HepG2 (cell line): Measurements from ENCODE around the gene TP63. TPM values are rescaled to one million over a fixed set of nuclear protein-coding genes. Genes with fewer than 3 reads are reported as not detected.
"Not testable (repeated sequence)": the region's sequence is repeated elsewhere in the genome, so short reads cannot be mapped to it uniquely, and the experiment has no call there.

Source experiments
- ATAC-seq: fragments of 200-7000 bp; cut with Tn5 transposase; 3 replicates; pipeline ENCODE4 v1.9.1; 2020; ENCODE audit warnings: mild to moderate bottlenecking, moderate library complexity
- BruUV-seq: library from RNA; stranded (reverse); fragments of 400-500 nt; replicated peaks from 2 replicates; lab custom pipeline; 2021; lab: Mats Ljungman, UMichigan
- CTCF ChIA-PET: fragments of 300-600 bp; formaldehyde crosslinking; extraction: SDS; loops from one replicate; lab custom pipeline; 2021; ENCODE audit warnings: low total read pairs, inconsistent platforms, low intra/inter-chr PET ratio; lab: Yijun Ruan, JAX
- POLR2A ChIA-PET: fragments of 350-600 bp; sonication (Branson Sonifier 250); formaldehyde crosslinking; loops from one replicate; lab custom pipeline; 2020; ENCODE audit warnings: antibody characterized with exemption, inconsistent platforms; lab: Yijun Ruan, JAX
- DNase-seq: peaks from one replicate; pipeline ENCODE4 v3.0.0-alpha.2; 2015; ENCODE audit warnings: low spot score
- FAIRE-seq: peaks from 3 replicates; lab custom pipeline; 2011; peaks lifted over from hg19 to GRCh38; lab: Jason Lieb, UNC
- H2AFZ ChIP-seq: one replicate; pipeline ENCODE4 v1.6.1; 2011; ENCODE audit warnings: low read length, inconsistent platforms
- H3K27ac ChIP-seq: fragments of 300-600 bp; 3 replicates; pipeline ENCODE4 v1.8.0; 2011; ENCODE audit warnings: mixed run types, mild to moderate bottlenecking, mixed read lengths, low read length, inconsistent platforms; ENCODE audit not compliant: insufficient read depth; ENCODE audit errors: extremely low read length
- H3K27me3 ChIP-seq, 2 experiments: fragments of 200-600 bp in 1 of 2; 2 replicates in 1 of 2; 3 replicates in 1 of 2; pipeline versions ENCODE4 v1.6.0 to v1.8.0; 2011; ENCODE audit warnings: low read length in 2 of 2, mild to moderate bottlenecking in 2 of 2, moderate library complexity in 2 of 2, inconsistent platforms in 1 of 2; ENCODE audit not compliant: insufficient read depth in 2 of 2, control insufficient read depth in 1 of 2
- H3K36me3 ChIP-seq, 2 experiments: fragments of 200-600 bp in 1 of 2; replicated peaks in 1 of 2; 2 replicates in 1 of 2; 3 replicates in 1 of 2; pipeline versions ENCODE4 v1.5.1 to v1.8.0; 2011; ENCODE audit warnings: low read length in 2 of 2, inconsistent platforms in 1 of 2; ENCODE audit not compliant: insufficient read depth in 2 of 2, control insufficient read depth in 1 of 2
- H3K4me1 ChIP-seq: 2 replicates; pipeline ENCODE4 v1.5.1; 2012; ENCODE audit warnings: low read length, inconsistent platforms; ENCODE audit not compliant: insufficient read depth
- H3K4me2 ChIP-seq: 2 replicates; pipeline ENCODE4 v1.6.0; 2011; ENCODE audit warnings: low read depth, low read length, inconsistent platforms
- H3K4me3 ChIP-seq, 3 experiments: fragments of 200-600 bp in 1 of 3; sonication (generic), shearing (Covaris generic) in 1 of 3; replicated peaks in 1 of 3; 2 replicates each; pipeline ENCODE4 v1.5.1; 2011 to 2016; ENCODE audit warnings: low read length in 3 of 3, inconsistent platforms in 2 of 3, low read depth in 2 of 3, mild to moderate bottlenecking in 2 of 3, control low read depth in 1 of 3, mixed read lengths in 1 of 3; ENCODE audit not compliant: insufficient read depth in 1 of 3
- H3K79me2 ChIP-seq: one replicate; pipeline ENCODE4 v1.6.1; 2011; ENCODE audit warnings: low read length, inconsistent platforms; ENCODE audit not compliant: insufficient read depth
- H3K9ac ChIP-seq: 2 replicates; pipeline ENCODE4 v1.6.0; 2011; ENCODE audit warnings: mild to moderate bottlenecking, low read depth, low read length, inconsistent platforms; ENCODE audit not compliant: insufficient read depth
- H3K9me3 ChIP-seq: 2 replicates; pipeline ENCODE4 v1.5.1; 2012; ENCODE audit warnings: mild to moderate bottlenecking, low read length
- H4K20me1 ChIP-seq: 2 replicates; pipeline ENCODE4 v1.6.0; 2011; ENCODE audit warnings: inconsistent platforms, mild to moderate bottlenecking, low read length, moderate library complexity; ENCODE audit not compliant: insufficient read depth
- GFI1 ChIP-seq: sonication (generic); formaldehyde crosslinking; IDR thresholded peaks from 2 replicates; pipeline ENCODE4 v1.5.0; 2020; ENCODE audit warnings: missing genetic modification reagents, mild to moderate bottlenecking, borderline replicate concordance
- GZF1 ChIP-seq: sonication (generic); formaldehyde crosslinking; IDR thresholded peaks from 2 replicates; pipeline ENCODE4 v1.5.1; 2020; ENCODE audit warnings: mild to moderate bottlenecking, missing genetic modification reagents
- MIER3 ChIP-seq: IDR thresholded peaks from 2 replicates; pipeline ENCODE4 v1.6.1; 2016; ENCODE audit warnings: missing compliant biosample characterization, borderline replicate concordance
- NFYC ChIP-seq: IDR thresholded peaks from 2 replicates; pipeline ENCODE4 v1.6.1; 2016; ENCODE audit warnings: missing genetic modification reagents, missing compliant biosample characterization
- RBAK ChIP-seq: sonication (generic); formaldehyde crosslinking; IDR thresholded peaks from 2 replicates; pipeline ENCODE4 v1.5.1; 2020; ENCODE audit warnings: mild to moderate bottlenecking, missing genetic modification reagents
- SIN3B ChIP-seq: fragments of 150-350 bp; IDR thresholded peaks from 2 replicates; pipeline ENCODE4 v1.6.1; 2014; ENCODE audit warnings: low read length
- YEATS4 ChIP-seq: sonication (generic); formaldehyde crosslinking; IDR thresholded peaks from 2 replicates; pipeline ENCODE4 v1.4.0; 2020; ENCODE audit warnings: missing genetic modification reagents, borderline replicate concordance
- ZBTB25 ChIP-seq: IDR thresholded peaks from 2 replicates; pipeline ENCODE4 v1.6.1; 2018; ENCODE audit warnings: missing genetic modification reagents
- ZNF451 ChIP-seq: sonication (generic); formaldehyde crosslinking; IDR thresholded peaks from 2 replicates; pipeline ENCODE4 v1.5.0; 2020; ENCODE audit warnings: mild to moderate bottlenecking, missing genetic modification reagents
- ZNF550 ChIP-seq: sonication (generic); formaldehyde crosslinking; IDR thresholded peaks from 2 replicates; pipeline ENCODE4 v1.4.0; 2020; ENCODE audit warnings: mild to moderate bottlenecking, missing genetic modification reagents, borderline replicate concordance
- ZSCAN12 ChIP-seq: sonication (generic); formaldehyde crosslinking; IDR thresholded peaks from 2 replicates; pipeline ENCODE4 v1.9.0; 2021; ENCODE audit warnings: mild to moderate bottlenecking, missing genetic modification reagents
- WGBS: methylation state at CpG from one replicate; pipeline ENCODE4 v1.1.6; 2017; ENCODE audit warnings: low lambda C conversion rate; 5-methylcytosine and 5-hydroxymethylcytosine counted together
- in situ Hi-C: cut with HindIII; loops from 2 replicates; pipeline ENCODE4 v1.10.0; 2017; ENCODE audit warnings: low pct_unique_long_range_greater_than_20kb; ENCODE audit not compliant: extremely low pct_ligation_motif_present
- intact Hi-C: fragments of 100-400 bp; cut with micrococcal nuclease; formaldehyde crosslinking; loops from one replicate; pipeline ENCODE4 v1.10.0; 2022; ENCODE audit not compliant: unreplicated experiment
- polyA plus RNA-seq, 8 experiments: library from polyadenylated mRNA; depleted of rRNA in 3 of 8; stranded (reverse) in 7 of 8; unstranded in 1 of 8; fragments of >200 nt; fragmentation: Illumina TruSeq in 4 of 8; extraction: Trizol in 4 of 8; gene quantifications; 2 replicates each; pipeline versions ENCODE4 v1.2.1 to v1.2.3, GENCODE V29; 2011 to 2016; ENCODE audit warnings: low read depth in 4 of 8, missing spikeins in 1 of 8, mixed read lengths in 1 of 8; ENCODE audit not compliant: insufficient read depth in 1 of 8
- total RNA-seq, 5 experiments: library from RNA; depleted of rRNA; stranded (reverse); fragments of >200 nt; fragmentation: Illumina TruSeq; extraction: Trizol; gene quantifications; 2 replicates each; pipeline ENCODE4 v1.2.3, GENCODE V29; 2016; ENCODE audit warnings: low read depth in 1 of 5

TP63 gene
- total and polyA plus RNA-seq, 2 of the 13 experiments (the other 11 are each of a cell fraction or from before 2014, with no cell fraction given), result not detected

DNA sequence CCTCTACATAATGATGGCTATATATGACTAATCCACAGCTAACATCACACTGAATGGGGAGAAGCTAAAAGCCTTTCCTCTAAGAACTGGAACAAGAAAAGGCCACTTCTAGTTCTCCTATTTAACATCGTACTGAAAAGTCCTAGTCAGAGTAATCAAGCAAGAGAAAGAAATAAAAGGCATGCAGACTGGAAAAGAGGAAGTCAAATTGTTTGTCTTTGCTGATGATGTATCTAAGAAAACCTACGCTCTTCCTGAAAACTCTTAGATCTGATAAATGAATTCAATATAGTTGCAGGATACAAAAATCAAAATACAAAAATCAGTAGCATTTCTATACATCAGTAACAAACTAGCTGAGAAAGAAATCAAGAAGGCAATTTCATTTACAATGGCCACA is 116.9 kb downstream of the TP63 start (continued):
- TF ChIP-seq ZNF550 (CRISPR knock-in tag), result no peak
- no peak for TF ChIP-seq GFI1
- TF ChIP-seq SIN3B, result no peak
- TF ChIP-seq YEATS4 (CRISPR knock-in tag), result no peak
- no peak for TF ChIP-seq RBAK (CRISPR knock-in tag)
- TF ChIP-seq MIER3, result no peak
- TF ChIP-seq ZNF451 (CRISPR knock-in tag), result no peak
- TF ChIP-seq ZSCAN12 (CRISPR knock-in tag), result no peak
- TF ChIP-seq ZBTB25 (CRISPR knock-in tag), result no peak
- TF ChIP-seq GZF1 (CRISPR knock-in tag), result no peak
- TF ChIP-seq NFYC (CRISPR knock-in tag), result no peak

DNA sequence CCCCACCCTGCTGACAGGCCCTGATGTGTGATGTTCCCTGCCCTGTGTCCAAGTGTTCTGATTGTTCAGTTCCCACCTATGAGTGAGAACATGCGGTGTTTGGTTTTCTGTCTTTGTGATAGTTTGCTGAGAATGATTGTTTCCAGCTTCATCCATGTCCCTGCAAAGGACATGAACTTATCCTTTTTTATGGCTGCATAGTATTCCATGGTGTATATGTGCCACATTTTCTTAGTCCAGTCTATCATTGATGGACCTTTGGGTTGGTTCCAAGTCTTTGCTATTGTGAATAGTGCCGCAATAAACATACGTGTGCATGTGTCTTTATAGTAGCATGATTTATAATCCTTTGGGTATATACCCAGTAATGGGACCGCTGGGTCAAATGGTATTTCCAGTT is 119.8 kb downstream of the TP63 start:
- H4K20me1 ChIP-seq, CTCF ChIA-PET, H3K9ac ChIP-seq, intact Hi-C loops, BruUV-seq, POLR2A ChIA-PET, H3K79me2 ChIP-seq, in situ Hi-C loops, DNase-seq, H3K4me3 ChIP-seq, H3K27ac ChIP-seq, H3K4me2 ChIP-seq, H3K36me3 ChIP-seq, H3K4me1 ChIP-seq, ATAC-seq, FAIRE-seq, H2AFZ ChIP-seq, H3K27me3 ChIP-seq, H3K9me3 ChIP-seq: not testable (repeated sequence)
- 73% methylated on average over 4 of the region's 4 CpGs for WGBS
